Effector memory CD4-positive, alpha-beta T cell (primary cell): ENCODE data around the gene TNFSF12.

Source experiments
- DNase-seq, 3 donors: peaks; one replicate each; pipeline ENCODE4 v3.0.0-alpha.2; 2020
- H3K27ac ChIP-seq: 2 replicates; pipeline ENCODE4 v1.7.0; 2013; ENCODE audit warnings: mild to moderate bottlenecking, low read length, moderate library complexity; ENCODE audit not compliant: insufficient read depth, poor library complexity, severe bottlenecking
- H3K27me3 ChIP-seq: replicated peaks from 2 replicates; pipeline ENCODE4 v1.7.0; 2013; ENCODE audit warnings: mild to moderate bottlenecking, low read length; ENCODE audit not compliant: insufficient read depth, control insufficient read depth, poor library complexity, severe bottlenecking
- H3K36me3 ChIP-seq: 2 replicates; pipeline ENCODE4 v1.7.0; 2013; ENCODE audit warnings: mild to moderate bottlenecking, low read length, moderate library complexity; ENCODE audit not compliant: control insufficient read depth, insufficient read depth
- H3K4me1 ChIP-seq: 2 replicates; pipeline ENCODE4 v1.7.0; 2013; ENCODE audit warnings: low read length, mild to moderate bottlenecking; ENCODE audit not compliant: control insufficient read depth, insufficient read depth, poor library complexity, severe bottlenecking
- H3K4me3 ChIP-seq: 2 replicates; pipeline ENCODE4 v1.7.0; 2013; ENCODE audit warnings: low read length, low read depth, mild to moderate bottlenecking; ENCODE audit not compliant: insufficient read depth, poor library complexity, severe bottlenecking
- H3K9me3 ChIP-seq: 2 replicates; pipeline ENCODE4 v1.7.0; 2013; ENCODE audit warnings: mild to moderate bottlenecking, low read length, moderate library complexity; ENCODE audit not compliant: control insufficient read depth

The TNFSF12 gene

DNA sequence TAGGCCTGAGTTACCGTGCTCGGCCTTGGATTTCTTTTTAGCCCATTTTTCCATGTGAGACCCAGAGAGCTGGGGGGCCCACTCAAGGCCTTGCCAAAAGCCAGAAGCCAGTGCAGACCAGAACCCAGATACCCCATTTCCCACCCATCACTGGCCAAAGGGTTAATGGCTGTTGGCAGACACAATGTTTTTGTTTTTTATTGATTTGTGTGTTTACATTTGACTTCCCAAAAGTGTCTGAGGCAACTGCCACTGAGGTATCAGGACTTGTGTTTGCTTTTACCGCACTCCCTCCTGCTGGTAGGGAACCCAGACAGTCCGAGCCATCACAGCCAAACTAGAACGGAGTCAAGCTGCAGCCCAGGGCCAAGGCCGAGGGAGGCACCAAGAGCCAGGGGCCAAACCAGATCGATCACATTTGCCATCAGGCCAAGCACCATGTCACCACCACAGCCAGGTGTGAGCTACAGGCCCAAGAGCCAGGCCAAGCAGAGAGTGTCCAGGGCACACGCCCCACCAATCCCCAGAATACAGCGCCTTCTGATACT, 7.7 kb upstream of the TNFSF12 start:
- no peaks in the 10 kb centered on the region for H3K4me1 ChIP-seq
- no peak overlapping the region for H3K4me3 ChIP-seq
- no peaks in the 10 kb centered on the region for H3K36me3 ChIP-seq

DNA sequence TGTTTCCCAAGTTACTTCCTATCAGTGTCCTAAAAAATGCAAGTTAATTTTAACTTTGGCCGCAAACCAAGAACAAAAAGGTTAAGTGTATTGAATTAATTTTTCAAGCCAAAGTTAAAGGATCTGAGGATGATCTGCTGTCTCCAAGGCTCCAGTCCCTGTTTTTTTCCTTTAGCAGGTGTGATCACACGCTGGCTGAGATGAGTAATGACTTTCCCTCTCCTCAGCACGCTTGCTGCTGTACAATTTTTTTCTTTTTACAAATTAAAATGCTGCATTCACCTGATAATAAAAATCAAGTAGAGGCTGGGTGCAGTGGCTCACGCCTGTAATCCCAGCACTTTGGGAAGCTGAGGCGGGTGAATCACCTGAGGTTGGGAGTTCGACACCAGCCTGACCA, 3.9 kb upstream of the TNFSF12 start:
- H3K27ac ChIP-seq = no peak overlapping the region
- H3K9me3 ChIP-seq = no peaks in the 10 kb centered on the region
- H3K36me3 ChIP-seq = no peaks in the 10 kb centered on the region
- H3K4me3 ChIP-seq = no peak overlapping the region
- no peak for DNase-seq
- peaks cover 16% of the 10 kb centered on the region for H3K4me1 ChIP-seq
- no peaks in the 10 kb centered on the region for H3K27me3 ChIP-seq

More for the DNA sequence above, 7.7 kb upstream of the TNFSF12 start:
- DNase-seq = no peak
- Histone ChIP-seq H3K27me3 (no peaks in the 10 kb centered on the region), H3K27ac (no peak overlapping the region), H3K9me3 (no peaks in the 10 kb centered on the region)

DNA sequence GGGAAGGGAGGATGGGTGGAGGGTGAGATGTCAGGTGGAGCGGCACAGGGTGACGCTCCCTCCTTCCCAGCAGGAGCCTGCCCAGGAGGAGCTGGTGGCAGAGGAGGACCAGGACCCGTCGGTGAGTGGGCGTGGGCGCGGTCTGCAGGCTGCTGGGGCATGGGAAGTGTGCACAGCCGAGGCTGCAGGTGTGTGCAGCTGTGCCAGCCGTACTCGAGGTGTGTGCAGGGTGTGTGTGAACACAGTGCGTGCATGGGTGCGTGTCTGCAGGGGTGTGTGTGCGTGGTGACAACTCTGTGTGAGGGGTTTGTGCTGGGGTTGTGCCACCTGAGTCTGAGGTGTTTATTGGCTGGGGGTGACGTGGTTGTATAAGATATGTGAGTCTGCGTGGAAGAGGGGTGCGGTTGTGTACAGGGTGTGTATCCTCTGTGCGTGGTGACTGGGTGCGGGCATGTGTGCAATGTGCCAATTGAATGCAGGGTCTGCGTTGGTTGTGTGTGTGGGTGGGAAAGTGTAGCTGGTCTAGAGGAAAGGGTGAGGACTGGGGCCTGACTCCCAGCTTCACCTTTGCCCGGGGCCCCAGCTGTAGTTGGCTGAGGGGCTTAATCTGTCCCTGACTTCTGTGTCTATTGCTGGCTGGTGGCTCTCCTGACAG, 670 bp downstream of the TNFSF12 start:
- Histone ChIP-seq H3K4me1 (peaks cover 50% of the 10 kb centered on the region), H3K27ac (peak overlapping the region; percentile 78), H3K9me3 (no peaks in the 10 kb centered on the region), H3K4me3 (peak overlapping the region; percentile 80), H3K36me3 (no peaks in the 10 kb centered on the region), H3K27me3 (no peaks in the 10 kb centered on the region)
- peak in 1 of 3 donors; percentile 16 for DNase-seq

DNA sequence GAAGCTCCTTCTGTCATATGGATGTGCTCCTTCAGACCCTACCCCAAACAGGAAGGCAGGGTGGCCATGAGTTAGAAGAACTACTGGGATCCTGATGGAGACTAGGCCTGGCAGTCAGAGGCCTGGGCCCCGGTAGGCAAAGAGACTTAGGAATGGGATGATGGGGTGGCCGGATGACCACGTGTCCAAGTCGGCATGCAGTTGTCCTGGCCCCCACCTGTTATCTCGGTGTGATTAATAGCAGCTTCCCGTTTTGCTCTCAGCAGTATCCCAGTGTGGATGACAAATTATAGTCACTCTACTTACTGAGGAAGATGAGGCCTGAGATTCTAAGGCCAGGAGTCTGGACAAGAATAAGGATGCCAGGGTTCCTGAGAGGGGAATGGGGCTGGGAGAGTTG, 1.5 kb downstream of the TNFSF12 start:
- Histone ChIP-seq H3K36me3 (no peaks in the 10 kb centered on the region), H3K9me3 (no peaks in the 10 kb centered on the region), H3K4me3 (no peak overlapping the region), H3K27ac (peak overlapping the region; percentile 78), H3K4me1 (peaks cover 50% of the 10 kb centered on the region), H3K27me3 (no peaks in the 10 kb centered on the region)
- no peak for DNase-seq

- Histone ChIP-seq H3K9me3 (no peaks in the 10 kb centered on the region), H3K27me3 (no peaks in the 10 kb centered on the region), H3K4me3 (no peak overlapping the region), H3K27ac (no peak overlapping the region), H3K4me1 (peaks cover 50% of the 10 kb centered on the region), H3K36me3 (no peaks in the 10 kb centered on the region)
- no peak for DNase-seq
Observed at GRCh38 chr17:7551396-7551795, 2.5 kb downstream of the TNFSF12 start.

DNA sequence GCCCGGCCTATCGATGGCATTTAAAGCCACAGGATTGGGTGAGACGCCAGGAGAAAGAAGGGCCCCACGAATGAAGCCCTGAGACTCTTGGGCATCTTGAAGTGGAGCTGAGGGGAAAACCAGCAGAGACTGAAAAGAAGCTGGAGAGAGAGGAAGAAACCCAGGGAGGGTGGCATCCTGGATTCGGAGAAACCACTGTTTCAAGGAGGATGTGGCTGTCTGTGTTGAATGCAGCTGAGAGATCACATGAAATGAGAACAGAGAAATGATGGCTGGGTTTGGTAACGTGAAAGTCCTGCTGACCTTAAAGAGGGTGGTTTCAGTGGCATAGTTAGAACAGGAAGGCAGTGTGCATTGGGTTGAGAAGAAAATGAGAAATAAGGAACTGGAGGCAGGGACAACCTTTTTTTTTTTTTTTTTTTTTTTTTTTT, 3.8 kb downstream of the TNFSF12 start:
- Histone ChIP-seq H3K4me1 (peaks cover 53% of the 10 kb centered on the region), H3K27ac (peak overlapping the region; percentile 42), H3K4me3 (no peak overlapping the region)

DNA sequence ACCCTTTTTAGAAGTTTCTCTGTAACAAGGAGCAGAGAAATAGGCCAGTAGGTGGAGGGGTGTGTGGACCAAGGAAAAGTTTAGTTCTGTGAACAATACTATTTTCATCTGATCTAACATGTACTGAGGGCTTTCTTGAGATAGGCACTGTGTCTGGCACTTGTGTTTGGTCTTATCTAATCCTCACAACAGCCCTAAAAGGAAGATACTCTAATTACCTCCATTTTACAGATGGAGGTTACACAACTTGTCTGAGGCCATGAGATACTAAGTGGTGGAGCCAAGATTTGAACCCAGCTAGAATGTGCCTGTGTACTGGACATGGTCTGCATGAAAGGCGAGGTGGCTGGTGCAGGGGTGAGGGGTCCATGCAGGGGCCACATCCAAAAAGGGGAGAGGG, 4.5 kb downstream of the TNFSF12 start:
- peak overlapping the region; percentile 19 for H3K27ac ChIP-seq
- H3K9me3 ChIP-seq = no peaks in the 10 kb centered on the region
- peaks cover 50% of the 10 kb centered on the region for H3K4me1 ChIP-seq
- peaks cover 6% of the 10 kb centered on the region for H3K36me3 ChIP-seq
- no peak overlapping the region for H3K4me3 ChIP-seq
- no peaks in the 10 kb centered on the region for H3K27me3 ChIP-seq
- DNase-seq = no peak

More for the DNA sequence above, 3.8 kb downstream of the TNFSF12 start:
- Histone ChIP-seq H3K27me3 (no peaks in the 10 kb centered on the region), H3K9me3 (no peaks in the 10 kb centered on the region), H3K36me3 (peaks cover 6% of the 10 kb centered on the region)
- peak in 2 of 3 donors; percentile 11 to 21 for DNase-seq

- H3K36me3 ChIP-seq = peaks cover 6% of the 10 kb centered on the region
- H3K4me3 ChIP-seq = no peak overlapping the region
- H3K4me1 ChIP-seq = peaks cover 32% of the 10 kb centered on the region
- DNase-seq = no peak
- H3K27ac ChIP-seq = no peak overlapping the region
- no peaks in the 10 kb centered on the region for H3K9me3 ChIP-seq
- no peaks in the 10 kb centered on the region for H3K27me3 ChIP-seq
Observed at GRCh38 chr17:7555320-7555948, 6.6 kb downstream of the TNFSF12 start.

DNA sequence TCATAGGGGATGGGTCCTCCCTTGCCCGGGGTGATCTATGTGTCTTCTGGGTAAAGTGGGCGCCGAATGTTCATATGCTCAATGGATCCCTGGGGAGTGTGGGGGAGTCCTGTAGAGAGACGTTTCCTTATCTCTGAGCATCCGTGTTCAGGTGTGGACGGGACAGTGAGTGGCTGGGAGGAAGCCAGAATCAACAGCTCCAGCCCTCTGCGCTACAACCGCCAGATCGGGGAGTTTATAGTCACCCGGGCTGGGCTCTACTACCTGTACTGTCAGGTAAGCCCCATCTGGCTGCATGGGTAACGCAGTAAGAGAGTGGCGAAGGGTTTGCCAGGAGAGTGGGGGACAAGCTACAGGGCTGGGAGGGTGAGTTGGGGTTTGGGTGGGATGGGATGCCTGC, 7.8 kb downstream of the TNFSF12 start:
- Histone ChIP-seq H3K27ac (no peak overlapping the region), H3K4me1 (peaks cover 29% of the 10 kb centered on the region), H3K9me3 (no peaks in the 10 kb centered on the region), H3K4me3 (no peak overlapping the region), H3K27me3 (no peaks in the 10 kb centered on the region), H3K36me3 (peaks cover 6% of the 10 kb centered on the region)
- no peak for DNase-seq

DNA sequence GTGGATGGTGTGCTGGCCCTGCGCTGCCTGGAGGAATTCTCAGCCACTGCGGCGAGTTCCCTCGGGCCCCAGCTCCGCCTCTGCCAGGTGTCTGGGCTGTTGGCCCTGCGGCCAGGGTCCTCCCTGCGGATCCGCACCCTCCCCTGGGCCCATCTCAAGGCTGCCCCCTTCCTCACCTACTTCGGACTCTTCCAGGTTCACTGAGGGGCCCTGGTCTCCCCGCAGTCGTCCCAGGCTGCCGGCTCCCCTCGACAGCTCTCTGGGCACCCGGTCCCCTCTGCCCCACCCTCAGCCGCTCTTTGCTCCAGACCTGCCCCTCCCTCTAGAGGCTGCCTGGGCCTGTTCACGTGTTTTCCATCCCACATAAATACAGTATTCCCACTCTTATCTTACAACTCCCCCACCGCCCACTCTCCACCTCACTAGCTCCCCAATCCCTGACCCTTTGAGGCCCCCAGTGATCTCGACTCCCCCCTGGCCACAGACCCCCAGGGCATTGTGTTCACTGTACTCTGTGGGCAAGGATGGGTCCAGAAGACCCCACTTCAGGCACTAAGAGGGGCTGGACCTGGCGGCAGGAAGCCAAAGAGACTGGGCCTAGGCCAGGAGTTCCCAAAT, 8.4 kb downstream of the TNFSF12 start:
- no peaks in the 10 kb centered on the region for H3K9me3 ChIP-seq
- H3K27me3 ChIP-seq = no peaks in the 10 kb centered on the region
- no peak overlapping the region for H3K4me3 ChIP-seq
- peaks cover 29% of the 10 kb centered on the region for H3K4me1 ChIP-seq
- DNase-seq = no peak
- H3K27ac ChIP-seq = no peak overlapping the region
- H3K36me3 ChIP-seq = peaks cover 6% of the 10 kb centered on the region
